ENCODE data around the gene CHRM2. TPM values are rescaled to one million over a fixed set of nuclear protein-coding genes. Genes with fewer than 3 reads are reported as not detected.

Gene CHRM2
- total RNA-seq, 1 donor = 26.4 TPM

- TF ChIP-seq CTCF (IDR thresholded peaks at IDR 0.05; ENCODE audit: insufficient read depth, low read length) = no peak
- H3K4me3 ChIP-seq (ENCODE audit: low read depth, low read length) = no peak overlapping the region
- no peak for DNase-seq (ENCODE audit: low read depth)
Observed at GRCh38 chr7:136950331-136950730, 81.9 kb downstream of the CHRM2 start.

- DNase-seq (ENCODE audit: low read depth) = peak; percentile 64
- TF ChIP-seq CTCF (IDR thresholded peaks at IDR 0.05; ENCODE audit: insufficient read depth, low read length) = no peak
- no peak overlapping the region for H3K4me3 ChIP-seq (ENCODE audit: low read depth, low read length)
Observed at GRCh38 chr7:136953386-136953785, 84.9 kb downstream of the CHRM2 start.

GRCh38 chr7:136956232-136956631 is 87.8 kb downstream of the CHRM2 start:
- no peak overlapping the region for H3K4me3 ChIP-seq (ENCODE audit: low read depth, low read length)
- peak; percentile 73 for DNase-seq (ENCODE audit: low read depth)
- no peak for TF ChIP-seq CTCF (IDR thresholded peaks at IDR 0.05; ENCODE audit: insufficient read depth, low read length)

- DNase-seq (ENCODE audit: low read depth) = no peak
- no peak for TF ChIP-seq CTCF (IDR thresholded peaks at IDR 0.05; ENCODE audit: insufficient read depth, low read length)
Observed at GRCh38 chr7:136956671-136957070, 88.2 kb downstream of the CHRM2 start.

GRCh38 chr7:136957391-136957790 is 88.9 kb downstream of the CHRM2 start:
- DNase-seq (ENCODE audit: low read depth) = no peak
- no peak for TF ChIP-seq CTCF (IDR thresholded peaks at IDR 0.05; ENCODE audit: insufficient read depth, low read length)
- no peak overlapping the region for H3K4me3 ChIP-seq (ENCODE audit: low read depth, low read length)

More at GRCh38 chr7:136956671-136957070, 88.2 kb downstream of the CHRM2 start:
- H3K4me3 ChIP-seq (ENCODE audit: low read depth, low read length) = no peak overlapping the region

- TF ChIP-seq CTCF (IDR thresholded peaks at IDR 0.05; ENCODE audit: insufficient read depth, low read length) = no peak
- DNase-seq (ENCODE audit: low read depth) = no peak
- no peak overlapping the region for H3K4me3 ChIP-seq (ENCODE audit: low read depth, low read length)
Observed at GRCh38 chr7:136958016-136958415, 89.6 kb downstream of the CHRM2 start.

GRCh38 chr7:136964347-136964746 is 95.9 kb downstream of the CHRM2 start:
- H3K4me3 ChIP-seq (ENCODE audit: low read depth, low read length) = no peak overlapping the region
- no peak for TF ChIP-seq CTCF (IDR thresholded peaks at IDR 0.05; ENCODE audit: insufficient read depth, low read length)
- peak; percentile 55 for DNase-seq (ENCODE audit: low read depth)

Measured in fibroblast of the aortic adventitia (primary cell).